Neural progenitor cell (in vitro differentiated cells): ENCODE data around the gene NFU1.

Source experiments
- EZH2 ChIP-seq: fragments of 200-600 bp; sonication (generic); IDR thresholded peaks from 2 replicates; pipeline ENCODE4 v1.6.1; 2017; ENCODE audit warnings: antibody characterized with exemption, mild to moderate bottlenecking, moderate library complexity
- TF ChIP-seq, protein P1 (sequence below): fragments of 200-600 bp; sonication (generic); IDR thresholded peaks from 2 replicates; pipeline ENCODE4 v1.5.1; 2017; ENCODE audit warnings: antibody characterized with exemption, mild to moderate bottlenecking

GRCh38 chr2:69358914-69359313 is 78.3 kb downstream of the NFU1 start:
- TF ChIP-seq, protein P1, sequence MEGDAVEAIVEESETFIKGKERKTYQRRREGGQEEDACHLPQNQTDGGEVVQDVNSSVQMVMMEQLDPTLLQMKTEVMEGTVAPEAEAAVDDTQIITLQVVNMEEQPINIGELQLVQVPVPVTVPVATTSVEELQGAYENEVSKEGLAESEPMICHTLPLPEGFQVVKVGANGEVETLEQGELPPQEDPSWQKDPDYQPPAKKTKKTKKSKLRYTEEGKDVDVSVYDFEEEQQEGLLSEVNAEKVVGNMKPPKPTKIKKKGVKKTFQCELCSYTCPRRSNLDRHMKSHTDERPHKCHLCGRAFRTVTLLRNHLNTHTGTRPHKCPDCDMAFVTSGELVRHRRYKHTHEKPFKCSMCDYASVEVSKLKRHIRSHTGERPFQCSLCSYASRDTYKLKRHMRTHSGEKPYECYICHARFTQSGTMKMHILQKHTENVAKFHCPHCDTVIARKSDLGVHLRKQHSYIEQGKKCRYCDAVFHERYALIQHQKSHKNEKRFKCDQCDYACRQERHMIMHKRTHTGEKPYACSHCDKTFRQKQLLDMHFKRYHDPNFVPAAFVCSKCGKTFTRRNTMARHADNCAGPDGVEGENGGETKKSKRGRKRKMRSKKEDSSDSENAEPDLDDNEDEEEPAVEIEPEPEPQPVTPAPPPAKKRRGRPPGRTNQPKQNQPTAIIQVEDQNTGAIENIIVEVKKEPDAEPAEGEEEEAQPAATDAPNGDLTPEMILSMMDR: no peak
- no peak for TF ChIP-seq EZH2
